Sigmoid colon (tissue), 3 donors: ENCODE results near the gene RHOU.

Experiments
- POLR2A ChIP-seq, 2 donors: fragments of 450-650 bp; IDR thresholded peaks; one replicate each; pipeline ENCODE4 v1.6.1; 2016; ENCODE audit warnings: antibody characterized with exemption in 2 of 2, mild to moderate bottlenecking in 2 of 2, moderate library complexity in 2 of 2
- TF ChIP-seq, protein P1 (sequence below), 4 experiments: fragments of 450-650 bp in 3 of 4; fragments of 200-600 bp in 1 of 4; IDR thresholded peaks; one replicate each; pipeline ENCODE4 v1.5.1; 2016 to 2019; ENCODE audit warnings: antibody characterized with exemption in 4 of 4, mild to moderate bottlenecking in 3 of 4, moderate library complexity in 2 of 4

DNA sequence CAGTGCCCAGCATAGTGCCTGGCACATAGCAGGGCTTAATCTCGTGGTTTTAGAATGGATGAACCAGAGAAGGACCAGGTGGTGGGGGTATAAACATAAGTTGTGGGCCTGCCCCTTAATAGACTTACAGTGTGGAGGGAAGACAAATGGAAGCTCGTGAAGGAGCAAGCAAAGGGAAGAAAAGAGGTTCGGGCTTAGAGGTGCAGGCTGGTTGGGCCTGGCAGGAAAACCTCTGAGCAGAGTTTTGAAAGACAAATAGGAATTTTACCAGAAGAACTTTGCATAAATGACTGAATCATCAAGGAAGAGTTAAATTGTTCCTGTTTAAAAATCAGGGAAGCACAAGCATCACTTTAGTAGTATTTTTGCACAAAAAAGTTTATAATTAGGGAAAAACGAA lies 4.5 kb downstream of the RHOU start:
- TF ChIP-seq, protein P1, sequence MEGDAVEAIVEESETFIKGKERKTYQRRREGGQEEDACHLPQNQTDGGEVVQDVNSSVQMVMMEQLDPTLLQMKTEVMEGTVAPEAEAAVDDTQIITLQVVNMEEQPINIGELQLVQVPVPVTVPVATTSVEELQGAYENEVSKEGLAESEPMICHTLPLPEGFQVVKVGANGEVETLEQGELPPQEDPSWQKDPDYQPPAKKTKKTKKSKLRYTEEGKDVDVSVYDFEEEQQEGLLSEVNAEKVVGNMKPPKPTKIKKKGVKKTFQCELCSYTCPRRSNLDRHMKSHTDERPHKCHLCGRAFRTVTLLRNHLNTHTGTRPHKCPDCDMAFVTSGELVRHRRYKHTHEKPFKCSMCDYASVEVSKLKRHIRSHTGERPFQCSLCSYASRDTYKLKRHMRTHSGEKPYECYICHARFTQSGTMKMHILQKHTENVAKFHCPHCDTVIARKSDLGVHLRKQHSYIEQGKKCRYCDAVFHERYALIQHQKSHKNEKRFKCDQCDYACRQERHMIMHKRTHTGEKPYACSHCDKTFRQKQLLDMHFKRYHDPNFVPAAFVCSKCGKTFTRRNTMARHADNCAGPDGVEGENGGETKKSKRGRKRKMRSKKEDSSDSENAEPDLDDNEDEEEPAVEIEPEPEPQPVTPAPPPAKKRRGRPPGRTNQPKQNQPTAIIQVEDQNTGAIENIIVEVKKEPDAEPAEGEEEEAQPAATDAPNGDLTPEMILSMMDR (IDR thresholded peaks at IDR 0.05), result no peak
- TF ChIP-seq POLR2A (IDR thresholded peaks at IDR 0.05), result no peak
